ENCODE measurements around the gene TOB2. TPM values are rescaled to one million over a fixed set of nuclear protein-coding genes. Genes with fewer than 3 reads are reported as not detected.
"Not testable (repeated sequence)": the region's sequence is repeated elsewhere in the genome, so short reads cannot be mapped to it uniquely, and the experiment has no call there.

TOB2 gene
- total RNA-seq, 1 donor from 2014 or later = 44.2 TPM

GRCh38 chr22:41478891-41479521, 32.4 kb upstream of the TOB2 start:
- intact Hi-C loops (cut with micrococcal nuclease) = no loop called here
- H3K27ac Mint-ChIP-seq = peak overlapping the region; percentile 52
- no peak for DNase-seq (ENCODE audit: low spot score)

GRCh38 chr22:41478473-41478872, 31.9 kb upstream of the TOB2 start:
- Mint-ChIP-seq H3K9me3 (no peaks in the 10 kb centered on the region), H3K4me1 (ENCODE audit: low read depth) (peaks cover 12% of the 10 kb centered on the region), H3K27ac (no peak overlapping the region), H3K4me3 (ENCODE audit: low read depth) (no peak overlapping the region), H3K36me3 (ENCODE audit: low read depth) (peaks cover 4% of the 10 kb centered on the region), H3K27me3 (ENCODE audit: low read depth) (no peaks in the 10 kb centered on the region)
- DNase-seq (ENCODE audit: low spot score) = no peak
- intact Hi-C loops (cut with micrococcal nuclease) = no loop called here

More at GRCh38 chr22:41478891-41479521, 32.4 kb upstream of the TOB2 start:
- Mint-ChIP-seq H3K36me3 (ENCODE audit: low read depth) (peaks cover under 1% of the 10 kb centered on the region), H3K9me3 (no peaks in the 10 kb centered on the region), H3K4me1 (ENCODE audit: low read depth) (peaks cover 8% of the 10 kb centered on the region), H3K27me3 (ENCODE audit: low read depth) (no peaks in the 10 kb centered on the region), H3K4me3 (ENCODE audit: low read depth) (no peak overlapping the region)

- intact Hi-C loops (cut with micrococcal nuclease) = no loop called here
- Mint-ChIP-seq H3K36me3 (ENCODE audit: low read depth) (peaks cover 7% of the 10 kb centered on the region), H3K27me3 (ENCODE audit: low read depth) (no peaks in the 10 kb centered on the region), H3K9me3 (no peaks in the 10 kb centered on the region), H3K27ac (no peak overlapping the region), H3K4me1 (ENCODE audit: low read depth) (peaks cover 15% of the 10 kb centered on the region), H3K4me3 (ENCODE audit: low read depth) (no peak overlapping the region)
- DNase-seq (ENCODE audit: low spot score) = no peak
These were observed 28.4 kb upstream of the TOB2 start for GRCh38 chr22:41474872-41475451.

GRCh38 chr22:41471568-41471967, 25.0 kb upstream of the TOB2 start:
- no peak for DNase-seq (ENCODE audit: low spot score)
- no peaks in the 10 kb centered on the region for H3K9me3 Mint-ChIP-seq
- intact Hi-C loops (cut with micrococcal nuclease) = no loop called here
- no peaks in the 10 kb centered on the region for H3K27me3 Mint-ChIP-seq (ENCODE audit: low read depth)
- no peak overlapping the region for H3K4me3 Mint-ChIP-seq (ENCODE audit: low read depth)
- H3K27ac Mint-ChIP-seq = no peak overlapping the region
- H3K4me1 Mint-ChIP-seq (ENCODE audit: low read depth) = peaks cover 29% of the 10 kb centered on the region
- peaks cover 26% of the 10 kb centered on the region for H3K36me3 Mint-ChIP-seq (ENCODE audit: low read depth)

GRCh38 chr22:41470886-41471285, 24.3 kb upstream of the TOB2 start:
- no peak for DNase-seq (ENCODE audit: low spot score)
- no peaks in the 10 kb centered on the region for H3K9me3 Mint-ChIP-seq
- peaks cover 33% of the 10 kb centered on the region for H3K36me3 Mint-ChIP-seq (ENCODE audit: low read depth)
- H3K4me1 Mint-ChIP-seq (ENCODE audit: low read depth) = peaks cover 31% of the 10 kb centered on the region
- H3K4me3 Mint-ChIP-seq (ENCODE audit: low read depth) = peak overlapping the region; percentile 53
- H3K27me3 Mint-ChIP-seq (ENCODE audit: low read depth) = no peaks in the 10 kb centered on the region
- intact Hi-C loops (cut with micrococcal nuclease) = no loop called here
- no peak overlapping the region for H3K27ac Mint-ChIP-seq

GRCh38 chr22:41469218-41469851, 22.7 kb upstream of the TOB2 start:
- DNase-seq (ENCODE audit: low spot score) = no peak
- H3K27ac Mint-ChIP-seq = peak overlapping the region; percentile 98
- H3K4me3 Mint-ChIP-seq (ENCODE audit: low read depth) = peak overlapping the region; percentile 85
- H3K4me1 Mint-ChIP-seq (ENCODE audit: low read depth) = peaks cover 31% of the 10 kb centered on the region
- intact Hi-C loops (cut with micrococcal nuclease) = loop anchor here (1.0 to 5.0 kb wide), 2 partner anchors 25 to 517 kb away; partner anchors contain the start of gene RBX1
- H3K9me3 Mint-ChIP-seq = no peaks in the 10 kb centered on the region
- H3K36me3 Mint-ChIP-seq (ENCODE audit: low read depth) = peaks cover 45% of the 10 kb centered on the region
- no peaks in the 10 kb centered on the region for H3K27me3 Mint-ChIP-seq (ENCODE audit: low read depth)

GRCh38 chr22:41468381-41469217, 22.0 kb upstream of the TOB2 start, which contains the start of the genes ACO2 and PHF5A:
Gene ACO2 (plus strand): TSS chr22:41469117. CDS start chr22:41469147, 30 bp downstream.
Gene PHF5A (minus strand): TSS chr22:41468692. CDS start chr22:41468653, 39 bp downstream.
- peaks cover 27% of the 10 kb centered on the region for H3K4me1 Mint-ChIP-seq (ENCODE audit: low read depth)

GRCh38 chr22:41461901-41462300, 15.3 kb upstream of the TOB2 start:
- peaks cover 5% of the 10 kb centered on the region for H3K4me1 Mint-ChIP-seq (ENCODE audit: low read depth)
- intact Hi-C loops (cut with micrococcal nuclease) = no loop called here
- no peak overlapping the region for H3K4me3 Mint-ChIP-seq (ENCODE audit: low read depth)
- H3K27me3 Mint-ChIP-seq (ENCODE audit: low read depth) = no peaks in the 10 kb centered on the region
- H3K9me3 Mint-ChIP-seq = no peaks in the 10 kb centered on the region
- no peak for DNase-seq (ENCODE audit: low spot score)
- peaks cover 61% of the 10 kb centered on the region for H3K36me3 Mint-ChIP-seq (ENCODE audit: low read depth)
- H3K27ac Mint-ChIP-seq = no peak overlapping the region

More at GRCh38 chr22:41468381-41469217, 22.0 kb upstream of the TOB2 start, which contains the start of the genes ACO2 and PHF5A:
- peak; percentile 97 for DNase-seq (ENCODE audit: low spot score)
- Mint-ChIP-seq H3K9me3 (no peaks in the 10 kb centered on the region), H3K27ac (peak within 1 kb of the TSS; percentile 98), H3K36me3 (ENCODE audit: low read depth) (peaks cover 48% of the 10 kb centered on the region), H3K27me3 (ENCODE audit: low read depth) (no peaks in the 10 kb centered on the region), H3K4me3 (ENCODE audit: low read depth) (peak within 1 kb of the TSS; percentile 85)
- intact Hi-C loops (cut with micrococcal nuclease) = loop anchor here (1.0 to 5.0 kb wide), 4 partner anchors 20 to 516 kb away; partner anchors contain the start of genes RBX1 and TEF

GRCh38 chr22:41460071-41460470, 13.5 kb upstream of the TOB2 start:
- H3K9me3 Mint-ChIP-seq; H3K27ac Mint-ChIP-seq; H3K4me1 Mint-ChIP-seq (ENCODE audit: low read depth); intact Hi-C loops (cut with micrococcal nuclease); DNase-seq (ENCODE audit: low spot score); H3K4me3 Mint-ChIP-seq (ENCODE audit: low read depth); H3K27me3 Mint-ChIP-seq (ENCODE audit: low read depth): not testable (repeated sequence)
- H3K36me3 Mint-ChIP-seq (ENCODE audit: low read depth) = peaks cover 47% of the 10 kb centered on the region

- intact Hi-C loops (cut with micrococcal nuclease) = no loop called here
- peaks cover 40% of the 10 kb centered on the region for H3K36me3 Mint-ChIP-seq (ENCODE audit: low read depth)
- no peaks in the 10 kb centered on the region for H3K9me3 Mint-ChIP-seq
- no peak for DNase-seq (ENCODE audit: low spot score)
- H3K4me3 Mint-ChIP-seq (ENCODE audit: low read depth) = no peak overlapping the region
- peaks cover 3% of the 10 kb centered on the region for H3K4me1 Mint-ChIP-seq (ENCODE audit: low read depth)
- no peaks in the 10 kb centered on the region for H3K27me3 Mint-ChIP-seq (ENCODE audit: low read depth)
- no peak overlapping the region for H3K27ac Mint-ChIP-seq
These were observed 12.8 kb upstream of the TOB2 start for GRCh38 chr22:41459431-41459830.

- Mint-ChIP-seq H3K9me3 (no peaks in the 10 kb centered on the region), H3K36me3 (ENCODE audit: low read depth) (peaks cover 34% of the 10 kb centered on the region), H3K27ac (no peak overlapping the region), H3K27me3 (ENCODE audit: low read depth) (no peaks in the 10 kb centered on the region), H3K4me3 (ENCODE audit: low read depth) (no peak overlapping the region), H3K4me1 (ENCODE audit: low read depth) (peaks cover 3% of the 10 kb centered on the region)
- intact Hi-C loops (cut with micrococcal nuclease) = no loop called here
- DNase-seq (ENCODE audit: low spot score) = no peak
These were observed 11.6 kb upstream of the TOB2 start for GRCh38 chr22:41458161-41458728.

All from activated T-helper 2 cell treated with anti-CD3 and anti-CD28 coated beads, Interferon-gamma antibody, Interleukin-2, Interleukin-4, amounts not matched to agents 10 μg/mL and 5 μg/mL and 100 μg/mL, durations not matched to agents 14 hours and 24 hours and 36 hours (primary cell).